ENCODE results near the gene DEPP1.

The DEPP1 gene

GRCh38 chr10:44993226-44993921, 14.8 kb upstream of the DEPP1 start:
- DNase-seq, result peak; percentile 29

- DNase-seq, result no peak
Observed at GRCh38 chr10:44992732-44993225, 14.2 kb upstream of the DEPP1 start.

GRCh38 chr10:44992070-44992731, 13.6 kb upstream of the DEPP1 start:
- DNase-seq, result peak; percentile 43

- peak; percentile 35 for DNase-seq
Observed at GRCh38 chr10:44991571-44991970, 13.0 kb upstream of the DEPP1 start.

- peak; percentile 37 for DNase-seq
Observed at GRCh38 chr10:44990965-44991364, 12.4 kb upstream of the DEPP1 start.

GRCh38 chr10:44990302-44990655, 11.7 kb upstream of the DEPP1 start:
- peak; percentile 45 for DNase-seq

- peak; percentile 34 for DNase-seq
Observed at GRCh38 chr10:44989597-44990301, 11.1 kb upstream of the DEPP1 start.

- DNase-seq, result peak; percentile 35
Observed at GRCh38 chr10:44988957-44989585, 10.5 kb upstream of the DEPP1 start.

- DNase-seq, result peak; percentile 2
Observed at GRCh38 chr10:44986670-44987069, 8.1 kb upstream of the DEPP1 start.

- DNase-seq, result peak; percentile 32
Observed at GRCh38 chr10:44986179-44986578, 7.6 kb upstream of the DEPP1 start.

- DNase-seq, result peak; percentile 19
Observed at GRCh38 chr10:44985175-44985681, 6.6 kb upstream of the DEPP1 start.

GRCh38 chr10:44984671-44985101, 6.1 kb upstream of the DEPP1 start:
- peak; percentile 15 for DNase-seq

GRCh38 chr10:44983895-44984278, 5.3 kb upstream of the DEPP1 start:
- DNase-seq, result no peak

GRCh38 chr10:44983066-44983894, 4.7 kb upstream of the DEPP1 start:
- no peak for DNase-seq

- no peak for DNase-seq
Observed at GRCh38 chr10:44982496-44982895, 3.9 kb upstream of the DEPP1 start.

GRCh38 chr10:44982114-44982460, 3.5 kb upstream of the DEPP1 start:
- DNase-seq, result no peak

- no peak for DNase-seq
Observed at GRCh38 chr10:44981172-44982113, 2.8 kb upstream of the DEPP1 start.

GRCh38 chr10:44980309-44981171, 1.9 kb upstream of the DEPP1 start:
- no peak for DNase-seq

- no peak for DNase-seq
Observed at GRCh38 chr10:44979281-44980191, 927 bp upstream of the DEPP1 start.

Data from right forelimb (tissue), 1 donor.